ENCODE data around the gene AKAP7.

AKAP7 gene

DNA sequence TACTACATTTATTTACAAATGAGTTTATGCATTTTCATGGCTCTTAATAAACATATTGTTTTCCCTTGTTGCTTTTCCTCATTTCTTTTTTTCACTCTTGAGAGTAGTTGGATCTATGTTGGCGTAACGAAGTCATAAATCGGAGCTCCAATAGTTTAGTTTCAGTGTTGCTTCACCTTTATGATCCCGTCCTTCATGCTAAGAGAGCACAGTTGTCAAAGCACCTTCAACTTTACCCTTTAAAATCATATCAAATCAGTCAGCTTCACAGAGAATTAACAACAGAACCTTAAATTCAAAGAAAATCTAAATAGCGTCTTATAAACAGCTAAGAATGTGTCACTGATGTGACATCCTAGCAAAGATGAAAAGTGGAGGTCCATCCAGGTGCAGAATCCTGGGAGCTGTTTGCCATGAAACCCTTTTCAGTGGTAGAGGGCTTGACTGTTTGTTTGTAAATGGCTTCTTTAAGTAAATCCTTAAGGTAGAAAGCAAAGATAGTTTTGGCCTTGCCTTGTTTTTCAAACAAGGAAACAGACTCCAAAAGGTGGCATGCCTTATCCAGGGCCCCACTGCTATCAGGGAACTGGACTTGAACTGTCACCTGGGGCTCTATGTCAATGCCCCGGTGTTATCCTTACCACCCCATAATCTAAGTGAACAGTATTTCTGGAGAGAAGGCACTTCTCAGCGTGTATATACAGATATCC is 148.4 kb downstream of the AKAP7 start:
- H3K4me3 ChIP-seq (ENCODE audit: low read depth, low read length): no peak overlapping the region

DNA sequence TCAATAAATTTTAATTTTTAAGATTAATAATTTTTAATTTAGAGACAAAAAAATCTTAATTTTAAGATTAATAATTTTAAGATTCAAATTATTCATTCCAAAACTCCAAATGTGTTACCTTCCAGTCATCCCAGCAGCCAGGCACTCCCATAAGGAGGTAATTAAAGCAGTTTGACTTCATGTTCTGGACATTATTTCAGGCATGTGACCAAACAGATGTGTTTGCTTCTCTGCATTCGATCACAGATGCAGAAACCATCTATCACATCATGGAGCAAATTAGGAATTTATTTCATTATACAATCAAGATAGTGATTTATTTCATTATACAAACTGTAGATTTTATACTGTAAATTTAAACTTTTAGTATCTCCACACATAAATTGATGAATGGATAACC is 150.3 kb downstream of the AKAP7 start:
- Histone ChIP-seq H3K27me3 (ENCODE audit: control insufficient read depth, insufficient read depth, low read length) (no peaks in the 10 kb centered on the region), H3K36me3 (ENCODE audit: control insufficient read depth, insufficient read depth, low read length) (no peaks in the 10 kb centered on the region), H3K27ac (no peak overlapping the region), H3K9ac (no peak overlapping the region), H3K4me2 (ENCODE audit: low read length) (no peak overlapping the region), H3K4me1 (no peaks in the 10 kb centered on the region), H2AFZ (no peak overlapping the region), H3K9me3 (ENCODE audit: control insufficient read depth, low read length) (no peaks in the 10 kb centered on the region), H3K79me2 (no peaks in the 10 kb centered on the region), H3K4me3 (ENCODE audit: low read depth, low read length) (no peak overlapping the region)
- TF ChIP-seq, protein P1, sequence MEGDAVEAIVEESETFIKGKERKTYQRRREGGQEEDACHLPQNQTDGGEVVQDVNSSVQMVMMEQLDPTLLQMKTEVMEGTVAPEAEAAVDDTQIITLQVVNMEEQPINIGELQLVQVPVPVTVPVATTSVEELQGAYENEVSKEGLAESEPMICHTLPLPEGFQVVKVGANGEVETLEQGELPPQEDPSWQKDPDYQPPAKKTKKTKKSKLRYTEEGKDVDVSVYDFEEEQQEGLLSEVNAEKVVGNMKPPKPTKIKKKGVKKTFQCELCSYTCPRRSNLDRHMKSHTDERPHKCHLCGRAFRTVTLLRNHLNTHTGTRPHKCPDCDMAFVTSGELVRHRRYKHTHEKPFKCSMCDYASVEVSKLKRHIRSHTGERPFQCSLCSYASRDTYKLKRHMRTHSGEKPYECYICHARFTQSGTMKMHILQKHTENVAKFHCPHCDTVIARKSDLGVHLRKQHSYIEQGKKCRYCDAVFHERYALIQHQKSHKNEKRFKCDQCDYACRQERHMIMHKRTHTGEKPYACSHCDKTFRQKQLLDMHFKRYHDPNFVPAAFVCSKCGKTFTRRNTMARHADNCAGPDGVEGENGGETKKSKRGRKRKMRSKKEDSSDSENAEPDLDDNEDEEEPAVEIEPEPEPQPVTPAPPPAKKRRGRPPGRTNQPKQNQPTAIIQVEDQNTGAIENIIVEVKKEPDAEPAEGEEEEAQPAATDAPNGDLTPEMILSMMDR (IDR thresholded peaks at IDR 0.05): no peak

More for the DNA sequence above, 148.4 kb downstream of the AKAP7 start:
- H3K36me3 ChIP-seq (ENCODE audit: control insufficient read depth, insufficient read depth, low read length): no peaks in the 10 kb centered on the region
- no peak overlapping the region for H3K27ac ChIP-seq
- H3K9me3 ChIP-seq (ENCODE audit: control insufficient read depth, low read length): no peaks in the 10 kb centered on the region
- H3K79me2 ChIP-seq: no peaks in the 10 kb centered on the region
- H2AFZ ChIP-seq: no peak overlapping the region
- no peak overlapping the region for H3K4me2 ChIP-seq (ENCODE audit: low read length)
- H3K27me3 ChIP-seq (ENCODE audit: control insufficient read depth, insufficient read depth, low read length): no peaks in the 10 kb centered on the region
- TF ChIP-seq, protein P1 (IDR thresholded peaks at IDR 0.05): no peak
- no peak overlapping the region for H3K9ac ChIP-seq
- no peaks in the 10 kb centered on the region for H3K4me1 ChIP-seq

DNA sequence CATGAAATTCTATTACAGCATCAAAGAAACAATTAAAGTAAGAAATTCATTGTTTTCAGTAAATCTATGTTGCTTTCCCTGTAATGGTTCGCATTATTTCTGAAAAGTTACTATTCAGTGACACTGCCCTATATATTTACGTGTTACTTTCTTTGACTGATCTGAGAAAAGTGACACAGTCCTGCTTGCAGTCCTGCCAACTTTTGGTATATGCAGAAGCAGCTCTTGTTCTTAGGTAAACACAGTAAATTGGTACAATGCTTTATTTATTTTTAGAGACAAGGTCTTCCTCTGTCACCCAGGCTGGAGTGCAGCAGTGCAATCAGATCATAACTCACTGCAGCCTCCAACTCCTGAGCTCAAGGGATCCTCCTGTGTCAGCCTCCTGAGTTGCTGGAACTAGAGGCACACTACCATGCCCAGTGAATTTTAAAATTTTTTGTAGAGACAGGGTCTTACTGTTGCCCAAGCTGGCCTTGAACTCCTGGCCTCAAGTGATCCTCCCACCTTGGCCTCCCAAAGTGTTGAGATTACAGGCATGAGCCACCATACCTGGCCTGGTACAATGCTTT is 151.3 kb downstream of the AKAP7 start:
- H2AFZ ChIP-seq: no peak overlapping the region
- H3K4me2 ChIP-seq (ENCODE audit: low read length): no peak overlapping the region
- H3K9me3 ChIP-seq (ENCODE audit: control insufficient read depth, low read length): no peaks in the 10 kb centered on the region
- no peaks in the 10 kb centered on the region for H3K4me1 ChIP-seq
- no peak overlapping the region for H3K4me3 ChIP-seq (ENCODE audit: low read depth, low read length)
- no peak overlapping the region for H3K27ac ChIP-seq
- no peaks in the 10 kb centered on the region for H3K27me3 ChIP-seq (ENCODE audit: control insufficient read depth, insufficient read depth, low read length)
- no peaks in the 10 kb centered on the region for H3K79me2 ChIP-seq
- no peaks in the 10 kb centered on the region for H3K36me3 ChIP-seq (ENCODE audit: control insufficient read depth, insufficient read depth, low read length)
- TF ChIP-seq, protein P1 (IDR thresholded peaks at IDR 0.05): no peak
- no peak overlapping the region for H3K9ac ChIP-seq

DNA sequence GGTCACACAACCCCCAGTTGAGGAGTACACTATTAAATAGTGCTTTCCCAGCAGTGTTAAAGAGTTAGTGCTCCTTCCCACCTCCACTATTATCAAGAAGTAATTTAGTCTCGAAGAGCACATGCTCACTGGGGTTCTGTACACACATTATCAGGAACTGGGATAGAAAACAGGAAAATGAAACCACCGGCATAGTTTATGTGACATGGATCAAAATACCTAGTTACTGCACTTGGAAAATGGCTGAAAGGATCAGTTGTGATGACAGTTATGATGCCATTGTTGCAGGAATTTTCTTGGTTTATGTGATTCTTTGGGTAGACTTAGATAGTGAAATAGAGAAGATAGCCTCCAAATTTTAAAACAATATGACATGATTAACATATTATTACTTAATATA is 152.9 kb downstream of the AKAP7 start:
- Histone ChIP-seq H3K9me3 (ENCODE audit: control insufficient read depth, low read length) (no peaks in the 10 kb centered on the region), H3K27me3 (ENCODE audit: control insufficient read depth, insufficient read depth, low read length) (no peaks in the 10 kb centered on the region), H3K36me3 (ENCODE audit: control insufficient read depth, insufficient read depth, low read length) (no peaks in the 10 kb centered on the region), H2AFZ (no peak overlapping the region), H3K4me3 (ENCODE audit: low read depth, low read length) (no peak overlapping the region), H3K9ac (no peak overlapping the region), H3K4me2 (ENCODE audit: low read length) (no peak overlapping the region), H3K27ac (no peak overlapping the region), H3K79me2 (no peaks in the 10 kb centered on the region), H3K4me1 (no peaks in the 10 kb centered on the region)
- TF ChIP-seq, protein P1 (IDR thresholded peaks at IDR 0.05): no peak

DNA sequence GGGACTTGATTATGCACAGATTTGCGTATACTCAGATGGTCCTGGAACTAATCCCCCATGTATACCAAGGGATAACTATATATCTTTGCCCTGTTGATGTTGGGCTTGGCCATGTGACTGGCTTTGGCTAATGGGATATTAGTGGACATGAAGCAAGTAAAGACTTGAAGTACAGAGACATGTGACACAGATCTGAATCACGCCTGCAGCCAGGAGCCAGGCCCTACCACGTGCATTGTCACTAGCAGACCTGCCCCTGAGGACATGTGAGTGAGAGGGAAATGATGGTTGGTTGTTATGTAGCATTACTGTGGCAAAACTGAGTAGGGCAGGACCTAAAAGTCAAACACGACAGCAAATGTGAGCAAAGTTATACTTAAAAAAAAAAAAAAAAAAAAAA is 155.7 kb downstream of the AKAP7 start:
- H3K4me1 ChIP-seq: no peaks in the 10 kb centered on the region
- no peak overlapping the region for H3K4me3 ChIP-seq (ENCODE audit: low read depth, low read length)
- H3K36me3 ChIP-seq (ENCODE audit: control insufficient read depth, insufficient read depth, low read length): no peaks in the 10 kb centered on the region
- H3K4me2 ChIP-seq (ENCODE audit: low read length): no peak overlapping the region
- H3K9me3 ChIP-seq (ENCODE audit: control insufficient read depth, low read length): no peaks in the 10 kb centered on the region
- TF ChIP-seq, protein P1 (IDR thresholded peaks at IDR 0.05): no peak
- no peak overlapping the region for H2AFZ ChIP-seq
- H3K27ac ChIP-seq: no peak overlapping the region
- H3K27me3 ChIP-seq (ENCODE audit: control insufficient read depth, insufficient read depth, low read length): no peaks in the 10 kb centered on the region
- H3K79me2 ChIP-seq: no peaks in the 10 kb centered on the region
- H3K9ac ChIP-seq: no peak overlapping the region

All from parathyroid adenoma (tissue), 2 donors.